Measurements from ENCODE around the gene ZFAND3.
A peak's percentile ranks its signal among the peaks of the same experiment; 100 is the strongest.

Gene ZFAND3

GRCh38 chr6:38056361-38056760 is 236.8 kb downstream of the ZFAND3 start:
- DNase-seq: no peak

GRCh38 chr6:38057994-38058393 is 238.5 kb downstream of the ZFAND3 start:
- no peak for DNase-seq

GRCh38 chr6:38062066-38062465 is 242.5 kb downstream of the ZFAND3 start:
- no peak for DNase-seq

- DNase-seq: no peak
Measured at GRCh38 chr6:38063973-38064372, 244.4 kb downstream of the ZFAND3 start.

GRCh38 chr6:38064431-38064830 is 244.9 kb downstream of the ZFAND3 start:
- DNase-seq: no peak

- no peak for DNase-seq
Measured at GRCh38 chr6:38065734-38066305, 246.3 kb downstream of the ZFAND3 start.

- peak; percentile 67 for DNase-seq
Measured at GRCh38 chr6:38067263-38067980, 247.9 kb downstream of the ZFAND3 start.

GRCh38 chr6:38068854-38069590 is 249.5 kb downstream of the ZFAND3 start:
- no peak for DNase-seq

GRCh38 chr6:38077488-38078030 is 258.0 kb downstream of the ZFAND3 start:
- no peak for DNase-seq

- DNase-seq: no peak
Measured at GRCh38 chr6:38078671-38079070, 259.1 kb downstream of the ZFAND3 start.

- no peak for DNase-seq
Measured at GRCh38 chr6:38079107-38079506, 259.6 kb downstream of the ZFAND3 start.

GRCh38 chr6:38079537-38079936 is 260.0 kb downstream of the ZFAND3 start:
- DNase-seq: no peak

- DNase-seq: no peak
Measured at GRCh38 chr6:38080360-38080759, 260.8 kb downstream of the ZFAND3 start.

GRCh38 chr6:38080889-38081288 is 261.4 kb downstream of the ZFAND3 start:
- no peak for DNase-seq

GRCh38 chr6:38085031-38085430 is 265.5 kb downstream of the ZFAND3 start:
- no peak for DNase-seq

GRCh38 chr6:38086346-38086745 is 266.8 kb downstream of the ZFAND3 start:
- no peak for DNase-seq

GRCh38 chr6:38088010-38088409 is 268.5 kb downstream of the ZFAND3 start:
- DNase-seq: no peak

- no peak for DNase-seq
Measured at GRCh38 chr6:38088829-38089228, 269.3 kb downstream of the ZFAND3 start.

GRCh38 chr6:38091613-38092012 is 272.1 kb downstream of the ZFAND3 start:
- DNase-seq: no peak

- no peak for DNase-seq
Measured at GRCh38 chr6:38092465-38092864, 272.9 kb downstream of the ZFAND3 start.

- no peak for DNase-seq
Measured at GRCh38 chr6:38092964-38093363, 273.4 kb downstream of the ZFAND3 start.

GRCh38 chr6:38095054-38095453 is 275.5 kb downstream of the ZFAND3 start:
- DNase-seq: no peak

GRCh38 chr6:38099221-38099620 is 279.7 kb downstream of the ZFAND3 start:
- DNase-seq: no peak

GRCh38 chr6:38100380-38100779 is 280.9 kb downstream of the ZFAND3 start:
- no peak for DNase-seq
